GM12875 (cell line): ENCODE results near the gene THRB.

Experiments
- H3K4me3 ChIP-seq: one replicate; pipeline ENCODE4 v1.5.1; 2011; ENCODE audit warnings: low read depth, low read length, control low read depth
- TF ChIP-seq, protein P1 (sequence below): IDR thresholded peaks from 2 replicates; pipeline ENCODE4 v1.5.1; 2011; ENCODE audit warnings: low read depth, mild to moderate bottlenecking, control low read depth, inconsistent platforms, low read length, moderate library complexity, borderline replicate concordance; ENCODE audit not compliant: insufficient read depth

THRB gene

GRCh38 chr3:24088782-24089181 is 405.9 kb downstream of the THRB start:
- TF ChIP-seq, protein P1, sequence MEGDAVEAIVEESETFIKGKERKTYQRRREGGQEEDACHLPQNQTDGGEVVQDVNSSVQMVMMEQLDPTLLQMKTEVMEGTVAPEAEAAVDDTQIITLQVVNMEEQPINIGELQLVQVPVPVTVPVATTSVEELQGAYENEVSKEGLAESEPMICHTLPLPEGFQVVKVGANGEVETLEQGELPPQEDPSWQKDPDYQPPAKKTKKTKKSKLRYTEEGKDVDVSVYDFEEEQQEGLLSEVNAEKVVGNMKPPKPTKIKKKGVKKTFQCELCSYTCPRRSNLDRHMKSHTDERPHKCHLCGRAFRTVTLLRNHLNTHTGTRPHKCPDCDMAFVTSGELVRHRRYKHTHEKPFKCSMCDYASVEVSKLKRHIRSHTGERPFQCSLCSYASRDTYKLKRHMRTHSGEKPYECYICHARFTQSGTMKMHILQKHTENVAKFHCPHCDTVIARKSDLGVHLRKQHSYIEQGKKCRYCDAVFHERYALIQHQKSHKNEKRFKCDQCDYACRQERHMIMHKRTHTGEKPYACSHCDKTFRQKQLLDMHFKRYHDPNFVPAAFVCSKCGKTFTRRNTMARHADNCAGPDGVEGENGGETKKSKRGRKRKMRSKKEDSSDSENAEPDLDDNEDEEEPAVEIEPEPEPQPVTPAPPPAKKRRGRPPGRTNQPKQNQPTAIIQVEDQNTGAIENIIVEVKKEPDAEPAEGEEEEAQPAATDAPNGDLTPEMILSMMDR: peak; percentile 50
- H3K4me3 ChIP-seq: no peak overlapping the region

DNA sequence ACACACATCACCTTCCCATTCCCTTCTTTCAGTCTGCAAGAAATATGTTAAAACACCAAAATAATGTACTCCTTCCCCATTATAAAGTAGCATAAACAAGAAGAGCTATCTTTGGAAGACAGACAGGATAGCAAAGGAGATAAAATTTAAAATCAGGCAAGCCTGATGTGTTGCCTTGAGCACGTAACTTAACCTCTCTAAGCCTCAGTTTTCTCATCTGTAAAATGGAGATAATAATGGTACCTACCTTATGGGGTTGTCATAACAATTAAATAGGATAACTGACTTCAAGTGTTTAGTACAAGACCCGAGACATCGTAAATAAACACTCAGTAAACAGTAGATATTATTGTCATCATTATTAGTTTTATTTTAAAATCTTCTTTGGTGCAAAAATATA is 407.2 kb downstream of the THRB start:
- TF ChIP-seq, protein P1: no peak
- no peak overlapping the region for H3K4me3 ChIP-seq

GRCh38 chr3:24086617-24087404 is 407.8 kb downstream of the THRB start:
- no peak overlapping the region for H3K4me3 ChIP-seq
- TF ChIP-seq, protein P1: no peak

GRCh38 chr3:24086206-24086605 is 408.4 kb downstream of the THRB start:
- no peak overlapping the region for H3K4me3 ChIP-seq
- TF ChIP-seq, protein P1: no peak

DNA sequence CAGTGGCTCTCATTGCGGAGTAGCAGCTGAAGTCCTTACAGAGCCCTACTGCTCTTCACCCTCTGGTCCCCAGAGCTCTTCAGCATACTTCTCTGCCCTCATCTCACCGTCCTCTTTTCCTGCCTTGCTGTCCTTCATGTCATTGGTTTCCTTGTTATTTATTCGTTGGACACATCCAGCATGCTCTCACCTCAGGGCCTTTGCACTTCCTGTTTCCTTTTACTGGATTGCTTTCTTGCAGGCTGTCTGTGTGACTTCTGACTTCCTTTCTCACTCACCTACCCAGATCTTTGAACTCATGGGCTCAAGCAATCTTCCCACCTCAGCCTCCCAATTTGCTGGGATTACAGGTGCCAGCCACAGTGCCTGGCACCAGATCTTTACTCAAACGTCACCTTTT is 422.5 kb downstream of the THRB start:
- TF ChIP-seq, protein P1: no peak
- no peak overlapping the region for H3K4me3 ChIP-seq

GRCh38 chr3:24069045-24069444 is 425.6 kb downstream of the THRB start:
- no peak overlapping the region for H3K4me3 ChIP-seq
- TF ChIP-seq, protein P1: no peak

GRCh38 chr3:24067483-24067882 is 427.2 kb downstream of the THRB start:
- TF ChIP-seq, protein P1: no peak
- H3K4me3 ChIP-seq: no peak overlapping the region
